GM19351 (cell line): ENCODE data around the gene KLHL11.
A peak's percentile ranks its signal among the peaks of the same experiment; 100 is the strongest.

Experiments
- ATAC-seq: cut with Tn5 transposase; IDR thresholded peaks from one replicate; pipeline ENCODE4 v1.9.1; 2021; ENCODE audit warnings: mild to moderate bottlenecking, moderate library complexity; ENCODE audit not compliant: unreplicated experiment

Gene KLHL11

DNA sequence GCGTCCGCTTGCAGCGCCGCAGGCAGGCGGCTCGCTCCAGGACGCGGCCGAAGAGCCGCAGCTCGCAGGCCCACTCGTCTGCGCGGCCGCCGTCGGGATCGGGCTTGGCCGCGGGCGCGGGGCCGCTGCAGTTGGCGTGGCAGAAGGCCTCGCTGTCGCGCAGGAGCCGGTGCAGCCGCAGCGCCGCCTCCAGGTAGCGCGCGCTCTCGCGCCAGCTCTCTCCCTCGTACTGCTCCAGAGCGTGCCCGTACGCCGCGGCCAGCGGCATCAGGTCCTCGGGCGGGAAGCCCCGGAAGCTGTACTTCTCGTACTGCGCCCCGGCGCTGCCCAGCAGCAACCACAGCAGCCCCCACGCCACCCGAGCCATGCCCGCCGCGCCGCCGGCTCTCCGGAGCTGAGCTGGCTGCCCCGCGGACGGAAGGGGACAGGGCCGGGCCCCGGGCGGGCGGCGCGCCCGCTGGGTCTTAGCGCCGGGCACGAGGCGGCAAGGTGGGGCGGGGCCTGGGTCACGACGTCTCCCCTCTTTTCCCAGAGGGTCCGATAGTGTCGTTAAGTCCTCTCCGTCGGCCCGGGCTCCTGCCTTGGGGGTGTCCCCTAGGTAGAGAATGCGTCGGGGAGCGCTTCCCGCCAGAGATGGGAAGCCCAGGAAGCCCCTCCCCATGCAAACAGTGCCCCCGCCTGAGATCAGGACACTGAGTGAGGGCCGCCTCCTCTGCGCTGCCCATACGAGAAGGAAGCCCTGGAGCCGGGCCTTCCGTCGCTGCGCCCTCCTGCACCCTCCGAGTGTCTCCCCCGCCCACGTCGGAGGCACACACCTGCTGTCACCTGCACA, 53.5 kb downstream of the KLHL11 start, which contains the start of gene P3H4:
Gene P3H4, minus strand, starts transcription at position 401 of the 832 bp plus-strand sequence. Its CDS starts 34 bp downstream, at position 367.
- ATAC-seq, result peak; percentile 73

- no peak for ATAC-seq
These were observed 54.3 kb downstream of the KLHL11 start for GRCh38 chr17:41810659-41811548.

DNA sequence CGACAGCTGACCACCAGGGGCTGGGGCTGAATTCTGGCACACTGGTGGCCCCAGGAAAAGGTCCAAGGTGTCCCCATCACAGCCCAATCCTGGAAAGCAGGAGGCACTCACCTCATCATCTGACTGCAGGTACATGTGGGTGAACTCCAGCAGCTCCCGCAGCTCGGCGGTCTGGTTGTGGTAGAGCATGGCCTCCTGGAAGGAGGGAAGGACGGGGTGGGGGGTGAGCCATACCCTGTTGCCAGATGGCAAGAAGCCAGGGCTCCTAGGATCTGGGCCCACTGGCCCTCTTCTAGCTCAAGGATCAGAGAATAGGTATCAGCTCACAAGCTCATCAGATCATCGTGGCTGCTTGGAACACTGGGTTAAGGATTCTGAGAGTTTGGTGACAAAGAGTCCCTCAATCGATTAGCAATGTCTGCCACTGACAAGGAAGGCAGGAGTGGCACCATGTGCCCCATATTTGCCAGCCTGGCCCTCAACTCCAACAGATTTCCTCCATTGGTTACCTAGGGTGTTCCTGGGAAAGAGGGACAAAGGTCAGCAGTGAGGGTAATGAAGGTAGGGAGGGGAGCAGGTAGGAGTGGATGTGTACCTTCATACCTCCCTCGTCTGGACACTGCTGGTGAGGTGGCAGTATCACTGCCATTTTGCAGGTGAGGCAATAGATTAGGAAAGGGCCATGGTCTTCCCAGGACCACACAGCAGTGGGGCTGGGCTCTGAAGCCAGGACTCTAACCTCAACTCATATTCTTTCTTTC, 58.4 kb downstream of the KLHL11 start:
- no peak for ATAC-seq
